Head of caudate nucleus (tissue), 42 donors: ENCODE results near the gene SLC12A7.
"Not testable (repeated sequence)": the region's sequence is repeated elsewhere in the genome, so short reads cannot be mapped to it uniquely, and the experiment has no call there.

Experiments
- DNase-seq, 42 donors: peaks; one replicate each; pipeline versions ENCODE4 v3.0.0 to v3.0.0-alpha.2; 2020 to 2021; ENCODE audit warnings: mixed read lengths in 7 of 42
- intact Hi-C: fragments of 100-400 bp; cut with DNase I; formaldehyde crosslinking; loops from one replicate; pipeline ENCODE4 v1.15.0; 2022

Gene SLC12A7

DNA sequence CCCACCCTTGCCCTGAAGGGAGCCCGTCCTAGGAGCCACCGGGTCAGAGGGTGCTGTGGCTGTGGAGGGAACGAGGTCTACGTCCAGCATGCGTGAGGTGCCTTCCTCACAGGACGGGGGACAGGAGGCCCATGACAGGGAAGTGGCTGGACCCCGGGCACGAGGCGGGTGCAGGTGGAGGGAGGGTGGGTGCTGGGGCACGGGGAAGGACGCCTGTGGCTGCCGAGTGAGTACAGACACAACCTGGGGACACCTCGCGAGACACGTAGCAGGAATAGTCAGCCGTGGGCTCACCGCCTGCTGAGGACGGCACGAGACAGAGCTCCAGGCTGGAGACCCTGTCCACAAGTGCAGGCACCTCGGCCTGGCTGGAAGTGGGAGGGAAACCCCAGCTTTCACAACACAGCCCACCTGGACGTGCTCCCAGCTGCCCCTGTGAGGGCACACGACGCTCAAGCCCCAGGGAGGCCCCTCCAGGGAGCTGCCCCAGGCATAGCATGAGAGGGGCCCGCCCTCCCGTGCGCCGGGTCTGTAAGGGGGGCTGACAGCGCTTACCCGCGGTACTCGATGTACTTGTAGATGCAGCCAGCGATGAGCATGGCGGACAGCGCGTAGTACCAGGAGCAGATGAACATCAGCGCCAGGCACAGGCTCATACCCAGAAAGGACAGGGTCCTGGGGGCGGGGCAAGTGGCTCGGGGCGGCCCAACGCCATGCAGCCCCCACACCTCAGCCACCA is 36.9 kb downstream of the SLC12A7 start:
- intact Hi-C loops, result no loop called here
- DNase-seq, result no peak

DNA sequence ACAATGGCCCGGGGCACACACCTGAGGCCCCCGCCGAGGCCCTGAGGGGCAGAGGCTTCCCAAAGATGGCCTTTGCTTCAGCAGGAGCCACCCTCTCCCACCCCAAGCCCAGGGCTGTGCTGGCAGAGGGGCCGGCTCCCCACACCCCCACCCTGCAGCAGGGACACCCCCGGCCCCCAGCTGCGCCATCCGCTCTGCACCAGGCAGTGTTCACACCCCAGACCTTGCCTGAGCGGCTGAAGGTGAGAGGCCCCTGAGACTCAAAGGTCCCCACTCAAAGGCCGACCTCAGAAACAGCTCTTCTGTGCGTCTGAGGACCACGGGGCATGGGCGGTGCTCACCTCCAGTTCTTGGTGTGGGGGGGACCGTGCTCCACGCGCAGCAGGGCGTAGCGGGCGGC is 37.6 kb downstream of the SLC12A7 start:
- intact Hi-C loops, result no loop called here
- DNase-seq, result no peak

DNA sequence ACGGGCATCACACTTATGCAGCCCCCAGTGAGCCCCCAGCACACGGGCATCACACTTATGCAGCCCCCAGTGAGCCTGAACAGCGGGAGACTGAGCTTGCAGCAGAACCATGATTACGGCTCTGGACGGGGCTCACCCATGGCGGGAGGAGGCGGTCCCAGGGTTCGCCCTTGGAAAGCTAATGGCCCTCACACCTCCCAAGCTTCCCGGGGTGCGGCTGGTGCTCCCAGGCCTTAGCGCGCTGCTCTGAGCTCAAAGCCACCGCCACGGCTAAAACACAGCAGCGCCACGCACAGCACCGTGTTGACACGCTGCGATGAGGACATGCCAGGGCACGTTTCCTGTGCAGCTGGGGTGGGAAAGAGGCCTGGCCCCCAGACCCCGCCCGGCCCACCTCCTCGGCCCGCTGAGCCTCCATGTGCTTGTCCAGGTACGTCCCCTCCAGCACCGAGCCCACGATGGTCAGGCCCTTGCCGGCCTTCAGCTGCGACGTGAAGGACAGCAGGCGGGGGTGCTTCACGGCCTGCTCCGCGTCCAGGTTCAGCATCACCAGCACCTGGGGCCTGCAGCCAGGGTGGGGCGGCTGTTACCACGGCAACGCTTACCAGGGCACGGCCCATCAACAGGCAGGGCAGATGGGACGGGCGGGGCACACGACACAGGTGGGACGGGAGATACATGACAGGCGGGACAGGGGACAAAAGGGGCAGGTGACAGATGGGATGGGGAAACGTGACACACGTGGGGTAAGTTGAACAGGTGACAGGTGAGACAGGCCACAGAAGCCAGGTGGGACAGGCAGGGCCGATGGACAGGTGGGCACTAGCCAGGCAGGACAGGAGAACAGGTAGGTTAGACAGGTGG is 38.4 kb downstream of the SLC12A7 start:
- intact Hi-C loops, result no loop called here
- DNase-seq, result no peak

DNA sequence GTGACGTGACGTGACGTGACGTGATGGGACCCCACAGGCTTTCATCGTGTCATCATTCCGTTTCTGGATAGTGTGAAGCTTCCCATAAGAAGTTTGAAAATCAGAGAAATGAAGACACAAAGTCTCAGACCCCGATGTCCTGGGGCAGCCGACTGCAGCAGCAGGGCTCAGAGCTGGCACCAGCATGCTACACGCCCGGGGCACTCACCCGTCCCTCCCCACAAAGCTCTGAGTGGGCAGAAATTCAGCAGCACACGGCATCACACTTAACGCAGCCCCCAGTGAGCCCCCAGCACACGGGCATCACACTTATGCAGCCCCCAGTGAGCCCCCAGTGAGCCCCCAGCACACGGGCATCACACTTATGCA is 42.2 kb downstream of the SLC12A7 start:
- intact Hi-C loops, result no loop called here

DNA sequence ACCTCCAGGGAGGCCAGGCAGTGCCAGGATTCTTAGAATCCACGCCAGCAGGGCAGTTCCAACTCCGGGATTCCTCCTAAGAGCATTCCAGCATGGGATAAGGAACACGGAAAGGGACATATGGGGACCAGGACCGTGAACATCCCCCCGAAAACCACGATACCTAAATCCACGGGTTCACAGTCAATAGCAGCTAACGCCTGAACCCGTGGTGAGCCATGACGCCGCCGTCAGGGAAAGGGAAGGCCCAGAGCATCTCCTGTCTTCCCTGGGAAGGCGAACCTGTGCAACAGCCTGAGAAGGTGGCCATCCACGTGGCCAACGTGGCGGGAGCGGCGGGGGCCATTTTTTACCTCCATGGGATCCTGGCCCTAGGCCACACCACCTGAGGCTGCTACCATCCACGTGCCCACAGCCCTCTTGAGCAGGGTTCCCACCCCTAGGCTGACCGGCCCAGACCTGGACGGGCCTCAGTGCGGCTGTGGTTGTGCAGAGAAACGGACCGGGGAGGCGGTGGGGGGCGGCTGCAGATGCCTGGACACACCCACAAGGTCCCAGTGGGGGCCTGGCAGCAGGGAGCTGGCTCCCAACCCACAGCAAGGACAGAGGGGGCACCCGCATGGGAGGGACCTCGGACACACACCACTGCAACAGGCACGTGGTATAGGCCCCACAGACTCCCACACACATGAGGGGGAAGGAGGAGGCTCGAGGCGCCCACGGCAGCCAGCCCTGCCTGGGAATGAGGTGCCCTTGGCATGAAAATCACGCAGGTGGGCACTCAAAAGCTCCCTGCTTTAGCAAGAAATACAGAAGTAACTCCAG is 42.8 kb downstream of the SLC12A7 start:
- intact Hi-C loops, result no loop called here
- no peak for DNase-seq

More for the DNA sequence above, 42.2 kb downstream of the SLC12A7 start:
- DNase-seq, result no peak

DNA sequence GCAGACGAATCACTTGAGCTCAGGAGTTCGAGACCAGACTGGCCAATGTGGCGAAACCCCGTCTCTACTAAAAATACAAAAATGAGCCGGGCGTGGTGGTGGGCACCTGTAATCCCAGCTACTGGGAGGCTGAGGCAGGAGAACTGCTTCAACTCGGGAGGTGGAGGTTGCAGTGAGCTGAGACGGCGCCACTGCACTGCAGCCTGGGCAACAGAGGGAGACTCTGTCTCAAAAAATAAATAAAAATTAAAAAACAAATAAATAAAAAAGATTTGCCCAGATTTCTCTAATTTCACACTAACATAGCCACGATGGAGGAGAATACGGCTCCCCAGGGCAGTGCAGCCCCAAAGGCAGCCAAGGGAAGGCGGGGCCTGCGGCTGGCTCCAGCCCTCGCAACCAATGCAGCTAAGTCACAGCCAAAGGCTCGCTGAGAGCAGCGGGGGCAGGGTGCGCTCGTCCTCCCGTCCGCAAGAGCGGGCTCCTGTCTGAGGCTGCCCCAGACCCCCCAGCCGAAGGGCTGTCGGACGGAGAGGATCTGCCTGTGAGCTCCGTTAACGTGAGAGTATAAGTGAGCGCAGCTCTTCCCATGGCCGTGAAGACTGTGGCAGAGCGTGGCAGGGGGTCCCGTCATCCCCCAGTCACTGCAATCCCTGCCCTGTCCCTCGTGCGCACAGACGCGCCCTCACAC is 43.5 kb downstream of the SLC12A7 start:
- intact Hi-C loops, result no loop called here
- no peak for DNase-seq

DNA sequence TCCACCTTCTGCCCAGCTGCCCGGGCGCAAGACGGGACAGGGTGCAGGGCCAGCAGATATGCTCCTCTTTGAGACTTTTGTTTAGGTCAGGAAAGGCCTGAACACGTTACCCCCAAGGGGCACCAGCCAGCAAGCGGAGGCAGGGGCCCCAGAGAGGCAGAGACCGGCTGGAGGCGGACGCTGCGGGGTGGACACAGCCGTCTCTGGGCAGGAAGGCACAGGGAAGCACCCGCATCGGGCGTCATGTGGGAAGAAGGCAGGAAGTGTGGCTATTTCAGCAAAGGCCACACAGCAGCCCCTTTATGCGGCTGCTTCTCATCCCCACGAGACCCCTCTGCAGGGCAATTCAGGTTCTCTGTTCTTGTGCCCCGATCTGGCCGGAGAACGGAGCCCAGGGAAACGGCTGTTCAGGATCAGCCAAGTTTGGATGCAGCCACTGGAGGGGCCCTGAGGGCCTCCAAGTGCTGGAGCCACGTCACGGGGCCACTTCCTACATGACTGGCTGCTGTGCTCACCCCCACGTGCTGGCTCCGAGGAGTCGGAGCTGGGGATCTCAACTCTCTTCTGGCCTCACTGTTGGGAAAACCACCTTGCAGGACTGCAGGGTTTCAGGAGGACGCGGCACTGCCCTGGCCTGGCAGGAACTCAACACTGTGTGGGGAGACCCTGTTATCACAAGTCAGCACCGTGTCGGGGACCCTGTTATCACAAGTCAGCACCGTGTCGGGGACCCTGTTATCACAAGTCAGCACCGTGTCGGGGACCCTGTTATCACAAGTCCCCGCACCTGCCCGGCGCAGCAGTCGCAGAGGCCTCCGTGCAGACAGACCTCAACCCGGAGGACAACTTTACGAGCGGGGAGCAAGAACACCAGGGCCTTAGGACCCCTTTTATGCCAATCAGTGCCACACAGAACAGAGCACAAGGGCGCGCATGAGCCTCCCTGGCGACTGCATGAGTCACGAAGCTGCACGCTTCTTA is 44.4 kb downstream of the SLC12A7 start:
- DNase-seq, result no peak
- intact Hi-C loops, result no loop called here

DNA sequence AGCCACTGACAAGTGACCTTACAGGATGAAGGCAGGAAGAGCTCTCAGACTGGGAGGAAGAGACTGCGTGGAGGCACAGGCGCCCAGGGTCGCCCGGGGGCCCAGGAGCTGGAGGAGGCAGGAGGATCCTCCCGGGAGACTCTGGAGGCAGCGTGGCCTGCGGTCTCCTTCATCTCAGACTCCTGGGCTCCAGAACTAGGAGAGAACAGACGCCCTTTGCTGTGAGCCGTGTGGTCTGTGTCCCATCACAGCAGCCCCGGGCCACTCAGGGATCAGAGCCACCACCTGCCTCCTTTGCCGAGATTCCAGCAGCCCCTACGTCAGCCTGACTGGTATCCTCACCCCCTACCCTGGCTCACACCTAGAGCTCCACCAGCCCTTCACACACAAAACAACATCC is 45.2 kb downstream of the SLC12A7 start:
- DNase-seq, result peak in 1 of 42 donors; percentile 3
- intact Hi-C loops, result no loop called here

DNA sequence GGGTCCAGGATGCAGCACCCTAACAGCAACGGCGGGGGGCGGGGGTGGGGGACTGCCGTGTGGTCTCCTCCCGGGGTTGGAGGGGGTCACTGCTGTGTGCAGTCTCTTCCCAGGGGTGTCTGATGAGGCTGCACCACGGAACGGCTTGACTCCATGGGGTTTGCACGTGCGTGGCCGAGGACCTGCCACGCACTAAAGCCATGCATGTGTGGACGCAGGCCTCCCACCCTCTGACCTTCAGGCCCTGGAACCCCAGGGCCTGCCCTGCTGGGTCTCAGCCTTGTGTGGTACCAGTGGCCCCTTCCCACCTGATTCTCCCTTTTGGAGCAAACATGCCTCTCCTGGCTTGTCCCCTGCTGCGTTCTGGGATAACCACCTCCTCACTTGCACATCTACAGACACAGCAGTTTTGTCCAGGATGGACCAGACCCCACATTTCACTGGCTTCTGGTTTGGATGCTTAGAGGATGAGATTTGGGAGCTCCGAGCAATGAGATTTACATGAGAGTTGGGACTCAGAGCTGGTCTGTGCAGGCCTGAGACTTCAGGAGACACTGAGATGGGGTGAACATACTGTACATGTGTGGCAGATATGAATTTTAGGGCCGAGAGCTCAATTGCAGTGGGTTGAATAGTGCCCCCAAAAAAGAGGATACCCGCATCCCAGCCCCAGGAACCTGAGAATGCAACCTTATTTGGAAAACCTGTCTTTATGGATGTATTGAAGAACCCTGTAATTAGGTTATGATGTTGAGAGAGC is 45.8 kb downstream of the SLC12A7 start:
- DNase-seq, result peak in 1 of 42 donors; percentile 1
- intact Hi-C loops, result no loop called here

DNA sequence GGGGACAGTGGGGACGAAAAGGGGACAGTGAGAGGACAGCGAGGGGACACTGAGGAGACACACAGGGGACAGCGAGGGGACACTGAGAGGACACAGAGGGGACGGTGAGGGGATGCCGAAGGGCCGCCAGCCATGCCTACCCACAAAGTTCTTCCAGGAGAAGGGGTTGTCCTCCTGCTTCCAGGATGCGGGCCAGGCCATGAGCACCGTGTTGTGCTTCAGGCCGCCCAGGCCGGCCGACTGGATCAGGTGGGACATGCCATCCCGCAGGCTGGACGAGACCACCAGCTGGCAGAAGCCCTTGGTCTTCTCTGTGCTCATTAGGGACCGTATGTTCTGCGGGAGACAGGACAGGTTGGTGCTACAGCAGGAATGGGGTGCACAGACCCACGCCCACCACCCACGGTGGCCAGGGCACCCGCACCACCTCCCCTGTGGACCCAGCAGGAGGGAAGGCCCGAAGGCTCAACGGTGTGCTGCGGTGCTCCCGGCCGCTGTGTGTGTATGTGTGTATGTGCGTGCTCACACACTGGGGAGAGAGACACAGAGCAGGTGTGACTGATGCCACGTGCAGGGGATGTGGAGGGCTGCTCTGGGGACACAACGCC is 46.6 kb downstream of the SLC12A7 start:
- intact Hi-C loops, result no loop called here
- DNase-seq, result peak in 1 of 42 donors; percentile 0

DNA sequence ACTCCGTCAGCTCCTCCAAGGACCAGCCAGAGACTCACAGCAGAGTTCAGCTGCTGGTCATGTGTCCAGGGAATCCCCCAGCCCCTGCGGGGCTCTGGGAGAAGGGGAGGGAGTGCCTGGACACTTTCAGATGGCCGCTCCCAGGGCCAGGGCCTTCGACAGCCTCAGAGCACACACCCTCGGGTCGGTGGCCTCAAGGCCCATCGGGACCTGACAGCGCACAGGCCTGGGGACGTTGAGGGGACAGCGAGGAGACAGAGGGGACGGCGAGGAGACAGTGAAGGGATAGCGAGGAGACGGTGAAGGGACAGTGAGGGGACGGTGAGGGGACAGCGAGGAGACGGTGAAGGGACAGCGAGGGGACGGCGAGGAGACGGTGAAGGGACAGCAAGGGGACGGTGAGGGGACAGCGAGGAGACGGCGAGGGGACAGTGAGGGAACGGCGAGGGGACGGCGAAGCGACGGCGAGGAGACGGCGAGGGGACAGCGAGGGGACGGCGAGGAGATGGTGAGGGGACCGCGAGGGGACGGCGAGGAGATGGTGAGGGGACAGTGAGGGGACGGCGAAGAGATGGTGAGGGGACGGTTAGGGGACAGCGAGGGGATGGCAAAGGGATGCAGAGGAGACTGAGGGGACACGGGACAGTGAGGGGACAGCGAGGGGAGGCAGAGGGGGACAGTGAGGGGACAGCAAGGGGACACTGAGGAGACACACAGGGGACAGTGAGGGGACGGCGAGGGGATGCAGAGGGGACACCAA is 47.3 kb downstream of the SLC12A7 start:
- no peak for DNase-seq
- intact Hi-C loops, result no loop called here

DNA sequence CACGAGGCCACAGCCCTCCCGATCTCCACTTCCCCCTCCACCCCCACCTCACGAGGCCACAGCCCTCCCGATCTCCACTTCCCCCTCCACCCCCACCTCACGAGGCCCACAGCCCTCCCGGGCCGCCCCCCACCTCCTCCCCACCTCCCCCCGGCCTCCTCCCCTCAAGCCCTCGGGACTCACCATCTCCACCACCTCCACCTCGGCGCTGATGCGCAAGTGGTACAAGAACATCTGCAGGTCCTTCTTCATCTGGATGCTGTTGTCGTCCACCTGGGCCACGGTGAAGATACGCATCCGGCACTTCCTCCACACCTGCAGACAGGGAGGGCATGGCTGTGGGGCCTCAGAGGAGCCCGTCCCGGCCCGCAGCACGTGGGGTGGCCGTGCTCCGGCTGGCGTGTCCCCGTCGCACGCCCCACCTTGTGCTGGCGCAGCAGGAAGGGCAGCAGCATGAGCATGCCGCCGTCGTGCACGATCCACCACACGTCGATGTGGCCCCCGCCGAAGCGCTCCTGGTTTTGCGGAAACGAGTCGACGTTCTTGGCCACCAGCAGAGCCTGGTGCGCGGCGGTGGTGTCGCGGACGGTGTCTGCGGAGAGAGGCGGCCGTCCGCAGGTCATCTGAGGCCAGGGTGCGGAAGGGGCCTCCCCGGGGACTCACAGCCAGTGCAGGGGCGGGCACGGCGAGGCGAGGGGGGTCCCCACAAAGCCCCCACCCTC is 48.0 kb downstream of the SLC12A7 start:
- intact Hi-C loops, result no loop called here
- DNase-seq, result no peak

DNA sequence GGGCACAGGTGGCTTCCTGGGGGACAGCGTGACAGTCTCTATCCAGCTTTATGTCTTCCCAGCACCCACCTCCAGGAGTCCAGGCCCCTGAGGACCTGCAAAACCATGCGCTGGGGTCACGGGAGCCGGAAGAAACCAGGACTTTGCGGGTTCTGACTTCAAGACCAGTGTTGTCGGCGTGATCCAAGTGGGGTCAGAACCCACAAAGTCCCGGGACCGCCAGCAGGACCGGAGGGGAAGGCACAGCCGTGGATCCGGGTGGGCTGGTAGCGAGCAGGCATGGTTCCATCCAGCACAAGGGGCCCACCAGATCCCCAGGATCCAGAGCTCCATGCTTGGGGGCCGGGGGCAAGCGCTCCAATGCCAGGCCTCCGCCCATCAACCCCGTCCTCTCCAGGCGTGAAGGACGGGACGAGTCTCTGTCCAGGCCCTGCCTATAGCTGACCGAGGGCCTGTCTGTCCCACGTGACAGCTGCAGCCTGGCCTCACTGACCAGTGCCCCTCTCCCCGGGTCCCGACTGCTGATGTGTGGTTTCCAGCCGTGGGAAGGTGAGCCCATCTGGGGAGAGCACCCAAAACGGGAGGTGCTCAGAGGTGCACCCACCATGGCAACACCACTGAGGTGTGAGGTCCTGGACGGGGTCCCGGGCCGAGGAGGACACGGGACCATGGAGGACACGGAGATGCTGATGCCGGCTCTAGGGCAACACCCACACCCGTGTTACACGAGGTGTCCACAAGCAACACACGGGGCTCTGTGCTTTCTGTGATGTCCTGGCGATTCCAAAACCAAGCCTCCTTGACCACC is 48.9 kb downstream of the SLC12A7 start:
- intact Hi-C loops, result no loop called here

DNA sequence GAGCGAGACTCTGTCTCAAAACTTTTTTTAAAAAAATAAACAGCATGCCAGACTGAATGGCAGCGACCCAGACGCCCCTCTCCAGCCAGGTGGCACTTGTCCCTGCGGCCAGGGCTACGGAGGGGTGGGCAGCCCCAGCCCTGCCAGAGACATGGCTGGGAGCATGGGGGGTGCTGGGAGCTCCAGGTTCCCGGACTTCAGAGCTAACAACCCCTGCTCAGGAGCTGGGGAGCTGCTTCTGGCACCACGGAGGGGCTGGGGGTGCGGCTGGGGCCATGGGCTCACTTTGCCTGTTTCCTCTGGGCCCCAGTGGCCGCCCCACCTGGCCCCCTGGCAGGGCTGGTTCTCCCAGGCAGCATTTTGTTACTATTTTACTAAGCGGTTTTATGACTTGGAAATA is 49.9 kb downstream of the SLC12A7 start:
- no peak for DNase-seq
- intact Hi-C loops, result no loop called here

More for the DNA sequence above, 48.9 kb downstream of the SLC12A7 start:
- DNase-seq, result no peak

DNA sequence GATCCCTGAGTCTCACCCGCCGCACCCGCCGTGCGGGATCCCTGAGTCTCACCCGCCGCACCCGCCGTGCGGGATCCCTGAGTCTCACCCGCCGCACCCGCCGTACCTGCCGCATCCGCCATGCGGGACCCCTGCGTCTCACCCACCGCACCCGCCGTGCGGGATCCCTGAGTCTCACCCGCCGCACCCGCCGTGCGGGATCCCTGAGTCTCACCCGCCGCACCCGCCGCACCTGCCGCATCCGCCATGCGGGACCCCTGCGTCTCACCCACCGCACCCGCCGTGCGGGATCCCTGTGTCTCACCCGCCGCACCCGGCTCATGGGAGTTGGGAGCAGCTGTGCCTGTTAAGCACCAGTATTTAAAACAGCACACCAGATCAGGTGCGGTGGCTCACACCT is 50.6 kb downstream of the SLC12A7 start:
- DNase-seq, result not testable (repeated sequence)

More for the DNA sequence above, 50.6 kb downstream of the SLC12A7 start:
- intact Hi-C loops, result not testable (repeated sequence)
